Stimulated activated naive CD4-positive, alpha-beta T cell treated with Interleukin-2 at 50 U/mL for 16 hours (primary cell): Measurements from ENCODE around the gene CPNE6.
A peak's percentile ranks its signal among the peaks of the same experiment; 100 is the strongest.

Experiments used
- DNase-seq: peaks from one replicate; lab custom pipeline; 2025; lab: John Stamatoyannopoulos, UW

Gene CPNE6

DNA sequence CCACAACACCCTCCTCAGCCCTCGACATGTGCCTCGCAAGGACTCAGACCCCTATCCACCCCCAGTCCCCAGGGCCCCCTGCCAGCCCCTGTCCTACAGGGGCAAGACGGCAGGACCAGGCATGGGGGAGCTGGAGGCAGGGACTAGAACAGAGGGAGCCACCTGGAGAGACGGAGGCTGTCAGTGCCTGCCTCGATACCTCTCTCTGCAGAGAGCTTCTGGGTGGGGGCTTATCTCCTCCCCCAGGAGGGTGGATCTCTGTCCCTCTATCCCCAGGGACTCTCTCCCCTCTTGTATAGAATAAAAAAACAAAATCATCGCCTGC, 2.0 kb upstream of the CPNE6 start:
- DNase-seq: no peak

DNA sequence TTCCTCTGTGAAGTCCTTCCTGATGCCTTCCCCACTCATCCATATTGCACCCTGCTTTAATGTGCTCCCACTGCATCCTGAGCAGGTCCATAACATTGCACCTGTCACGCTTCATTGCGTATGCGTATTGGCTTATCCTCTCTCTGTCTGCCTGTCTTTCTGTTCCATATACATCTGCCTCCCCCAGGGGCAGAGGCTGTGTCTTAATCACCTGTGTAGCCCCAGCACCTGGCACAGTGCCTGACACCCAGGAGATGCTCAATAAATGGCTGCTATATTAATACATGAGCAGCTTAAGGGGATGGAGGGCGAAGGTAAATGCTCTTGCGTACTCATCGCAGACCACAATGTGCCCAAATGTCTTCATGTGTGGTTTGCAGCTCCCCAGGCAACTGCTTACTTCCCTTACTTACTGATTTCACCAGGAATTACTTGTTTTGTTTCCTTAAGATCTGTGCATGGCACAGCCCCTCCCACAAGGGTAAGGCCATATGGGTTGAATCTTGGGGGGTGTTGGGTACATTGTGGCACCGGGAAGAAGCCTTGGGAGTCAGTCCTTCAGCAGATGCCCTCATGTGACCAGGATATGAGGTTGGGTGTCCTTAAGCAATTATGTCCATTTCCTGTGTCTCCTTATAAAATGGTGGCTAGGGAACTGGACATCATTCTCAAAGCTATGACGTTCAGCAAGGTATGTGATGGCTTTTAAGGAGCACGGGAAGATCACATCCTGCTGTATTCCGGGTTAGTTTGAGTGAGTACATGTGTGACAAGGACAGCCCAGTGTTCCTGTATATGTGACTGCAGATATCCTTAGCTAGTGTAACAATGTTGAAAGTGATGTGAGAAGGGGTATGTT, 848 bp upstream of the CPNE6 start:
- no peak for DNase-seq

DNA sequence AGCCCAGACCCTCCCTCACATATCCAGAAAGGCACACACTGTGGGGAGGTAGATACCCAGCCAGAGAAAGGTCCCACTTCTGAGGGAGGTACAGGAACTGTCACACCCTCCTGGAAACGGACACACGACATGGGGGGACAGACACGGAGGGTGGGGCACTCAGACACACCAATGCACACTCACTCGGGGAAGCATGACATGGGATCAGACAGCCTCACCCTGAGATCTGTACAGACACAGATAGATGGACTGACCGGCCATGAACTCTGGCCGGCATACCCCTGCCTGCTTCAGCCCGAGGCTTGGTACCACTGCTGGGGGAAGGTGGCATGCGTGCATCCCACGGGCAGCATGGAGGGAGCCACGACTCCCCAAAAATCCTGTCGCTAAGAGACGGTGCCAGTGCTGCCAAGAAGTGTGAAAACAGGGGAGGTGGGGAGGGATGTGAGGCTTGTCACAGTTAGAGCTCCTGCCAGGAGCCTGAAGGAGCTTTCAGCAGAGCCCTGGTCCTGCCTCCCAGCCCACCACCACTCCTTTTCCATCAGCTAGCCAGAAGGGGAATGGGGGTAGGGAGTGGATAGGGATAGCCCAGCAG, 571 bp downstream of the CPNE6 start:
- DNase-seq: no peak

- no peak for DNase-seq
These were observed 1.1 kb downstream of the CPNE6 start for GRCh38 chr14:24072436-24072835.

- no peak for DNase-seq
These were observed 1.8 kb downstream of the CPNE6 start for GRCh38 chr14:24072881-24073877.

GRCh38 chr14:24074625-24075484, 3.5 kb downstream of the CPNE6 start:
- DNase-seq: no peak

- DNase-seq: no peak
These were observed 4.3 kb downstream of the CPNE6 start for GRCh38 chr14:24075485-24076301.

GRCh38 chr14:24076302-24076601, 4.9 kb downstream of the CPNE6 start:
- no peak for DNase-seq

GRCh38 chr14:24077086-24077485, 5.7 kb downstream of the CPNE6 start:
- DNase-seq: no peak

DNA sequence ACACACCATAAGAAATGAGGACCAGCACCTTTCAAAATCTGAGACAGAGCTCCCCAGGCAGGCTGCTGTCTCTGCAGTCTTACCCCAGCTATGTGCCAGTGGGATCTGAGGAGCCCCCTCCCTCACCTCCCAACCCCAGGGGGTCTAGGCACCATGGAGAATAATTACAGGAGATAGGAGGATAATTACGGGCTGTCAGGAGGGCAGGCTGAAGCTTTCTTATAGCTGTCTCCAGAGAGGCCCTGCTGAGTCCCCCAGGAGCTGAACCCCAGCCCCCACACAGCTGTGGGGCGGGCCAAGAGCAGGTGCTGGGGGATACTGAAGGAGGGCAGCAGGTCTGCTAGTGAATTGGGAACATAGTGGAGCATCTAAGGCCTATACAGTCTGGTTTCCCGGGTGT, 6.8 kb downstream of the CPNE6 start:
- no peak for DNase-seq

DNA sequence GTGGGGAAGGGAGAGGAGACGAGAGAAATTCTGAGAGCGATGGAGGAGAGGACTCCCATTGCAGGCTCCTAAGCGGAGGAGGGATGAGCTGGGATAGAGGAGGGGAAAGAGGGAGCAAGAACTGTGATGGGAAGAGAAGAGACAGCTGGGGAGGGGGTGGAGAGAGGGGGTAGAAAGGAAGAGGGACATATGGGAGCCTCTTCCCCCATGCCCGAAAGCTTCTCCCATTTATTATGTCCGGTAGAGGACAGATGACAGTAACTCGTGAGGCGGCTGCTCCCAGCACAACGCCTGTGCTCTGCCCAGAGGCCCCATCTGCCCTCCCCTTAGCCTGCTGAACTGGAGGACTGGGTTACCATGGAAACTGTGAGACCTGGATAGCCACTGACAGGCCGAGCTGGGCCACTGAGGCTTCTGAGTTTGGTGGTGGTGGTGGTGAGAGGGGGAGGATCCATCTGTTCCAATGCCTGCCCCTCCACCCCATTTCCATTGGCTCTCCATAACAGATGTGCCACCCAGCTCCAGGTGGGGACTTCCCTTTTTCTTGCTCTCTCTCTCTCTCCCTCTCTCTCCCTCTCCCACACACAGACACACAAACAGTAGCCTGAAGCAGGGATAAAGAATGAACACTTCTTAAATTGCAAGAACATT, 8.3 kb downstream of the CPNE6 start:
- DNase-seq: no peak

- no peak for DNase-seq
These were observed 8.8 kb downstream of the CPNE6 start for GRCh38 chr14:24080142-24080530.

- peak; percentile 69 for DNase-seq
These were observed 9.8 kb downstream of the CPNE6 start for GRCh38 chr14:24080888-24081738.

DNA sequence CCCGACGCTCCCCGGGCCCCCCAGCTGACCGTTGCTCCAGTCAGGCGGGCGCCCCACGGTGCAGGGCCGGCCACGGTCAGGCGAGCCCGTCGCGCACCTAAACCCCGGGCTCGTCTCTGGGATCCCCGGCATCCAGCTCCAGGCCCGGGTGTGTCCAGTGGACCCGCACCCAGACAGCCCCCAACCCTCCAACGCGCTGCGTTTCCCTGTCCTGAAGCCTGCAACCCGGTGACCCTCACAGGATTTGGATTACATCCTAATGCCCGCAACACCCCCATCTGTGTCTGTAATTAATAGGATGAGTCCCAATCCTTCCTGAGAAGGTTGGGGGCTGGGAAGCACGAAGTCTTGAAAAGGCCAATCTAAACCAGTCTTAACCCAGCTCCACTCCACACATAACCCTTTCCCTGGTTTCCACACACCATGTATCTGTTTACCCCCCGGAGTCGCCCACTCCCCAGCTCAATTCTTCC, 10.4 kb downstream of the CPNE6 start:
- no peak for DNase-seq

- no peak for DNase-seq
These were observed 11.2 kb downstream of the CPNE6 start for GRCh38 chr14:24082411-24083080.

- DNase-seq: no peak
These were observed 12.1 kb downstream of the CPNE6 start for GRCh38 chr14:24083462-24083861.

DNA sequence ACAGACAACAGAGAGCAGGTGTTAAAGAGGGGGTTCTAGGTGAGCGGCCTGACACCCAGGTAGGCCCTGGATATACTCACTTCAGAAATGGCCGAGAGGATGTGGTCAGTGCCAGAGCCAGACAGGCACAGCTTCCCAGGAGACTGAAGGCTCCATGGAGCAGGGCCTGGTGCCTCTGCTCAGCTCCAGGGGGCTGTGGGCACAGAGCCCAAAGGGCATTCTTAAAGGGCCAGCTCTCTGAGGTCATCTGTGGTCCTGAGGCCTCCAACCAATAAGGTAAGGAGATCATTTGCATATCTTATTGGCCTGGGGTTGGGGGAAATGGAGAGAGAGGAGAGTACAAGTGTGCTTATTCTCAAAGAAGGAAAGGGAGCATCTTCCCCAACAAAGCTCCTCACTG, 13.1 kb downstream of the CPNE6 start:
- DNase-seq: no peak

DNA sequence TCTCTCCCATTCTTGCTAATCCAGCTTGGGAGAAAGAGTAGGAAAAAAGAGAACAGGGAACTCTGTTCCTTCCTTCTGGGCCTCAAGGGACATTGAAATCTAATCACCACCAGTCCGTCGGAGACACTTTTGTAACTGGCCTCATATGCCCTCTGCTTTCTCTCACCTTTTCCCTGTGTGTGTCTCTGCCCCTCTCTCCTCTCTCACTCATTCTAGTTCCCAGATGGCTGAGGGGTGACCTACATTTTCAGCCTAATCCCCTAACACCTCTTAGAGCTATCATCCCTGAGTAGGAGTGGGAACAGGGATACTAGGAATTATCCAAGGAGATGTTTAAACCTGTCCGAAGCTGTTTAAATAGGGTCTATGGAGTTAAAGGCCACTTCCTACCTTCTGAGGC, 13.9 kb downstream of the CPNE6 start:
- no peak for DNase-seq
